Fibroblast of gingiva (primary cell): ENCODE measurements around the gene ZMYM5.
A peak's percentile ranks its signal among the peaks of the same experiment; 100 is the strongest.
"Not testable (repeated sequence)": the region's sequence is repeated elsewhere in the genome, so short reads cannot be mapped to it uniquely, and the experiment has no call there.

ENCODE experiments used
- DNase-seq: peaks from one replicate; pipeline ENCODE4 v3.0.0-alpha.2; 2011; ENCODE audit warnings: low read depth

The ZMYM5 gene

GRCh38 chr13:19818223-19818842, 45.1 kb downstream of the ZMYM5 start:
- no peak for DNase-seq

GRCh38 chr13:19817510-19818158, 45.8 kb downstream of the ZMYM5 start:
- no peak for DNase-seq

- no peak for DNase-seq
Measured at GRCh38 chr13:19817106-19817505, 46.3 kb downstream of the ZMYM5 start.

GRCh38 chr13:19815842-19816241, 47.6 kb downstream of the ZMYM5 start:
- DNase-seq = not testable (repeated sequence)

GRCh38 chr13:19810996-19811881, 52.2 kb downstream of the ZMYM5 start:
- DNase-seq = peak; percentile 22

GRCh38 chr13:19810151-19810550, 53.3 kb downstream of the ZMYM5 start:
- no peak for DNase-seq

- no peak for DNase-seq
Measured at GRCh38 chr13:19805765-19806164, 57.7 kb downstream of the ZMYM5 start.

- DNase-seq = no peak
Measured at GRCh38 chr13:19795956-19796355, 67.5 kb downstream of the ZMYM5 start.

GRCh38 chr13:19794631-19795030, 68.8 kb downstream of the ZMYM5 start:
- no peak for DNase-seq

GRCh38 chr13:19791953-19792537, 71.4 kb downstream of the ZMYM5 start:
- DNase-seq = no peak

GRCh38 chr13:19782727-19783682, 80.4 kb downstream of the ZMYM5 start, which contains the start of gene PSPC1:
Gene PSPC1 (minus strand): TSS chr13:19782945. CDS start chr13:19782757, 188 bp downstream.
- DNase-seq = peak; percentile 94

- peak; percentile 50 for DNase-seq
Measured at GRCh38 chr13:19782049-19782726, 81.3 kb downstream of the ZMYM5 start.

GRCh38 chr13:19781526-19781925, 81.9 kb downstream of the ZMYM5 start:
- DNase-seq = no peak

- DNase-seq = not testable (repeated sequence)
Measured at GRCh38 chr13:19780753-19781418, 82.6 kb downstream of the ZMYM5 start.
